ENCODE results near the gene TLCD5. TPM values are rescaled to one million over a fixed set of nuclear protein-coding genes. Genes with fewer than 3 reads are reported as not detected.
A peak's percentile ranks its signal among the peaks of the same experiment; 100 is the strongest.

The TLCD5 gene
- polyA plus RNA-seq, 1 donor (not counting 4 experiments of a cell fraction or from before 2014, with no cell fraction given), result 4.0 TPM

GRCh38 chr11:120331301-120331996 is 6.3 kb downstream of the TLCD5 start:
- Histone ChIP-seq H3K36me3 (ENCODE audit: control insufficient read depth in 2 of 2, extremely low read depth in 1 of 2, insufficient read depth in 2 of 2, low read length in 2 of 2) (peaks cover 3 to 7% of the 10 kb centered on the region in 2 experiments), H3K79me2 (ENCODE audit: control insufficient read depth, insufficient read depth, low read length) (no peaks in the 10 kb centered on the region), H3K27ac (ENCODE audit: control insufficient read depth, insufficient read depth, low read length) (peak overlapping the region; percentile 55), H3K4me2 (ENCODE audit: control insufficient read depth, extremely low read depth, insufficient read depth, low read depth, low read length) (peak overlapping the region; percentile 62), H3K9me1 (ENCODE audit: control insufficient read depth, extremely low read depth, insufficient read depth, low read length) (no peaks in the 10 kb centered on the region), H3K9ac (ENCODE audit: control insufficient read depth, extremely low read depth, insufficient read depth, low read length) (no peak overlapping the region), H3K9me3 (ENCODE audit: control insufficient read depth, low read depth, low read length) (no peaks in the 10 kb centered on the region), H3K27me3 (ENCODE audit: control insufficient read depth, extremely low read depth, insufficient read depth, low read length) (no peaks in the 10 kb centered on the region), H2AFZ (ENCODE audit: control insufficient read depth, low read length) (no peak overlapping the region), H3K4me1 (ENCODE audit: control insufficient read depth, extremely low read depth, insufficient read depth, low read length) (peaks cover 38% of the 10 kb centered on the region), H4K20me1 (ENCODE audit: control insufficient read depth, extremely low read depth, insufficient read depth, low read length) (no peaks in the 10 kb centered on the region), H3K4me3 (ENCODE audit: control insufficient read depth in 2 of 3, extremely low read depth in 1 of 3, insufficient read depth in 2 of 3, low read depth in 1 of 3, low read length in 3 of 3) (no peak overlapping the region)
- no peak for TF ChIP-seq EZH2 (IDR thresholded peaks at IDR 0.05; ENCODE audit: low read length)
- FAIRE-seq (peak; percentile 67), DNase-seq (ENCODE audit: low read depth, low spot score) (peak; percentile 58)
- dilution Hi-C loops (cut with MboI; ENCODE audit: extremely low pct_ligation_motif_present, low sequenced_read_pairs), result no loop called here

DNA sequence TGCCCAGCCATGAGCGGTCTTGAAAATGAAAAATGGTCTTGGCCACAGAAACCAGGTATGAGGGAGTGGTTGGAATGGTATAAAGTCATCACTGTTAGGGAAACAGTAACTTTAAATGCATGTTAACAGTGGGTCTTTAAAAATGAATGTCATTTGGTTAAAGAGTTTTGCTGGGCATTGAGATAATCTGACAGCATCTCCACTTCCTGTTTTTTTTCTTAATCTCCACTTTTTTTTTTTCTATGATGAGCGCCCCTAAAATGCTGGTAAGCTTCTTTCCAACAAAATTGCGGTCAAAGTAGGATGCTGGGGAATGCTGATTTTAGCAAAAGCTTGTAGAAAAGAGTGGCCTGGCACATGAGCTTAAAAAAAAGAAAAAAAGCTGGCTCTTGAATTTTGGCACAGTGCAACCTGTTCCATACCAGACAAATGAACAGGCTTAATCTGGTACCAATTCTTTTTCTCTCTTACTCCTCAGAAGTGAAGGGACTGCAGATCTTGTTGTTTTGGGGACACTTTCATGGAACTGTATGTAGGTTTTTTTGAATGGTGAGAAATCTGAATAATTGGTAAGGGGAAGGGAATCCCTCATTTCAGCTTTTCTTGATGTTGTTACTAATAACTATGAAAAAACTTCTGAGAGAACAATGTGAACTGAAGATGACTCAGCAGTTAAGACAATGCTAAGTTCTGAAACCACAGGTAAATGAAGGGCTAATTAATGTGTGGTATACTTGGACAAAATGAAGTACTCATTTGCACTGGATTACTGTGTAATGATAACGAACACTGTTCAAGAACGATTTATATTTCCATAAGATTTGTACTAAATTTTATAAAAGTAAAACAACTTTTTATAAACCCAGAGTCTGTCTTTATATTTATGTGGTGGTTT is 8.0 kb downstream of the TLCD5 start:
- no peak overlapping the region for H2AFZ ChIP-seq (ENCODE audit: control insufficient read depth, low read length)
- no peak for FAIRE-seq
- no peak overlapping the region for H3K4me2 ChIP-seq (ENCODE audit: control insufficient read depth, extremely low read depth, insufficient read depth, low read depth, low read length)
- no peak overlapping the region for H3K4me3 ChIP-seq (ENCODE audit: control insufficient read depth in 2 of 3, extremely low read depth in 1 of 3, insufficient read depth in 2 of 3, low read depth in 1 of 3, low read length in 3 of 3)
- H3K27me3 ChIP-seq (ENCODE audit: control insufficient read depth, extremely low read depth, insufficient read depth, low read length), result no peaks in the 10 kb centered on the region
- peaks cover 3 to 7% of the 10 kb centered on the region in 2 experiments for H3K36me3 ChIP-seq (ENCODE audit: control insufficient read depth in 2 of 2, extremely low read depth in 1 of 2, insufficient read depth in 2 of 2, low read length in 2 of 2)
- H3K9me1 ChIP-seq (ENCODE audit: control insufficient read depth, extremely low read depth, insufficient read depth, low read length), result no peaks in the 10 kb centered on the region
- peaks cover 14% of the 10 kb centered on the region for H3K79me2 ChIP-seq (ENCODE audit: control insufficient read depth, insufficient read depth, low read length)
- H3K9me3 ChIP-seq (ENCODE audit: control insufficient read depth, low read depth, low read length), result no peaks in the 10 kb centered on the region
- dilution Hi-C loops (cut with MboI; ENCODE audit: extremely low pct_ligation_motif_present, low sequenced_read_pairs), result no loop called here
- H3K9ac ChIP-seq (ENCODE audit: control insufficient read depth, extremely low read depth, insufficient read depth, low read length), result no peak overlapping the region
- no peak for DNase-seq (ENCODE audit: low read depth, low spot score)
- TF ChIP-seq, protein P1, sequence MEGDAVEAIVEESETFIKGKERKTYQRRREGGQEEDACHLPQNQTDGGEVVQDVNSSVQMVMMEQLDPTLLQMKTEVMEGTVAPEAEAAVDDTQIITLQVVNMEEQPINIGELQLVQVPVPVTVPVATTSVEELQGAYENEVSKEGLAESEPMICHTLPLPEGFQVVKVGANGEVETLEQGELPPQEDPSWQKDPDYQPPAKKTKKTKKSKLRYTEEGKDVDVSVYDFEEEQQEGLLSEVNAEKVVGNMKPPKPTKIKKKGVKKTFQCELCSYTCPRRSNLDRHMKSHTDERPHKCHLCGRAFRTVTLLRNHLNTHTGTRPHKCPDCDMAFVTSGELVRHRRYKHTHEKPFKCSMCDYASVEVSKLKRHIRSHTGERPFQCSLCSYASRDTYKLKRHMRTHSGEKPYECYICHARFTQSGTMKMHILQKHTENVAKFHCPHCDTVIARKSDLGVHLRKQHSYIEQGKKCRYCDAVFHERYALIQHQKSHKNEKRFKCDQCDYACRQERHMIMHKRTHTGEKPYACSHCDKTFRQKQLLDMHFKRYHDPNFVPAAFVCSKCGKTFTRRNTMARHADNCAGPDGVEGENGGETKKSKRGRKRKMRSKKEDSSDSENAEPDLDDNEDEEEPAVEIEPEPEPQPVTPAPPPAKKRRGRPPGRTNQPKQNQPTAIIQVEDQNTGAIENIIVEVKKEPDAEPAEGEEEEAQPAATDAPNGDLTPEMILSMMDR (optimal IDR thresholded peaks at IDR 0.05 in 1 of 3, IDR thresholded peaks at IDR 0.05 in 1 of 3, conservative IDR thresholded peaks at IDR 0.05 in 1 of 3; ENCODE audit: extremely low read depth in 1 of 3, insufficient read depth in 2 of 3, low read length in 3 of 3), result no peak
- no peak for TF ChIP-seq EZH2 (IDR thresholded peaks at IDR 0.05; ENCODE audit: low read length)
- H3K27ac ChIP-seq (ENCODE audit: control insufficient read depth, insufficient read depth, low read length), result no peak overlapping the region
- H3K4me1 ChIP-seq (ENCODE audit: control insufficient read depth, extremely low read depth, insufficient read depth, low read length), result peaks cover 41% of the 10 kb centered on the region
- peaks cover 8% of the 10 kb centered on the region for H4K20me1 ChIP-seq (ENCODE audit: control insufficient read depth, extremely low read depth, insufficient read depth, low read length)
